Prostate gland (tissue), 2 donors: ENCODE data around the gene A4GNT. TPM values are rescaled to one million over a fixed set of nuclear protein-coding genes. Genes with fewer than 3 reads are reported as not detected.
A peak's percentile ranks its signal among the peaks of the same experiment; 100 is the strongest.

ENCODE experiments used
- DNase-seq: peaks from one replicate; pipeline ENCODE4 v3.0.0-alpha.2; 2019; ENCODE audit warnings: low spot score
- H3K27ac ChIP-seq, 2 donors: fragments of 200-600 bp; sonication (generic); 2 replicates each; pipeline ENCODE4 v1.5.1; 2017 to 2019
- H3K27me3 ChIP-seq: fragments of 200-600 bp; sonication (generic); replicated peaks from 2 replicates; pipeline ENCODE4 v1.5.1; 2019; ENCODE audit not compliant: insufficient read depth
- H3K36me3 ChIP-seq, 2 donors: fragments of 200-600 bp; sonication (generic); 1 replicate in 1 of 2; 2 replicates in 1 of 2; pipeline versions ENCODE4 v1.5.1 to v1.8.1; 2017 to 2019
- H3K4me1 ChIP-seq: fragments of 200-600 bp; sonication (generic); replicated peaks from 2 replicates; pipeline ENCODE4 v1.5.1; 2019
- H3K4me3 ChIP-seq, 2 donors: fragments of 200-600 bp; sonication (generic); 2 replicates each; pipeline ENCODE4 v1.5.1; 2017 to 2019
- H3K9me3 ChIP-seq: fragments of 200-600 bp; sonication (generic); 2 replicates; pipeline ENCODE4 v1.5.1; 2017
- POLR2A ChIP-seq: fragments of 450-650 bp; IDR thresholded peaks from one replicate; pipeline ENCODE4 v1.6.1; 2016; ENCODE audit warnings: antibody characterized with exemption, mild to moderate bottlenecking
- POLR2AphosphoS5 ChIP-seq: sonication (generic); formaldehyde crosslinking; IDR thresholded peaks from one replicate; pipeline ENCODE4 v1.6.1; 2017; ENCODE audit warnings: antibody characterized with exemption
- WGBS: methylation state at CpG from one replicate; pipeline ENCODE4 v1.1.5; 2018; 5-methylcytosine and 5-hydroxymethylcytosine counted together
- intact Hi-C: fragments of 100-400 bp; cut with DNase I; formaldehyde crosslinking; loops from one replicate; pipeline ENCODE4 v1.14.2; 2022
- total RNA-seq, 2 donors: library from RNA; depleted of rRNA; stranded (reverse); fragments of >200 nt; gene quantifications; one replicate each; pipeline ENCODE4 v1.1.0, GENCODE V29; 2016
- TF ChIP-seq, protein P1 (sequence below), 4 experiments: fragments of 200-600 bp in 2 of 4; fragments of 450-650 bp in 2 of 4; sonication (generic) in 2 of 4; IDR thresholded peaks; 1 replicate in 3 of 4; 2 replicates in 1 of 4; pipeline ENCODE4 v1.5.1; 2016 to 2019; ENCODE audit warnings: antibody characterized with exemption in 4 of 4, mild to moderate bottlenecking in 2 of 4, moderate library complexity in 2 of 4

The A4GNT gene
- total RNA-seq: not detected

DNA sequence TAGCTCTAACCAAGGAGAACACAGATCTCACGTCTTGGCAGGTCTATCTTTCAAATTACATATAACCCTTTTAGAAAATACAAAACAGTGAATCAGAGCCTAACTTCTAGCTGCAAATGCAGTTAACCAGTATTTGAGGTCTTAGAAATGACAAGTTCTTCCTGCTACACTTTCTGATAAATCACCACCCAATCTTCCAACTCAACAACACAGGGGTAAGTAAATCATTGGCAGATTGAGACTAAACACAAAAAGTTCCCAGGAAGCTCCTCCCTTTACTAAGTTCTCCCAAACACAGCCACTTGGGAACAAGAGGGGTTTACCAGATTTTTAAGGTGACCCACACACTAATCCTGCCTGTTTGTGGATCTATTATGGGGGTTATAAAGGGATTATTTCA, at the start of gene A4GNT:
A4GNT (minus strand) TSS at position 152 of the 400 bp plus-strand sequence. CDS start 1,134 bp downstream, outside the sequence.
- Histone ChIP-seq H3K36me3 (no peaks in the 10 kb centered on the region), H3K4me3 (no peak within 1 kb of the TSS), H3K27ac (no peak within 1 kb of the TSS), H3K27me3 (no peaks in the 10 kb centered on the region), H3K4me1 (no peaks in the 10 kb centered on the region), H3K9me3 (no peaks in the 10 kb centered on the region)
- WGBS: 72% methylated on average over 1 of the region's 1 CpG
- TF ChIP-seq POLR2A (no peak), POLR2AphosphoS5 (no peak)
- TF ChIP-seq, protein P1, sequence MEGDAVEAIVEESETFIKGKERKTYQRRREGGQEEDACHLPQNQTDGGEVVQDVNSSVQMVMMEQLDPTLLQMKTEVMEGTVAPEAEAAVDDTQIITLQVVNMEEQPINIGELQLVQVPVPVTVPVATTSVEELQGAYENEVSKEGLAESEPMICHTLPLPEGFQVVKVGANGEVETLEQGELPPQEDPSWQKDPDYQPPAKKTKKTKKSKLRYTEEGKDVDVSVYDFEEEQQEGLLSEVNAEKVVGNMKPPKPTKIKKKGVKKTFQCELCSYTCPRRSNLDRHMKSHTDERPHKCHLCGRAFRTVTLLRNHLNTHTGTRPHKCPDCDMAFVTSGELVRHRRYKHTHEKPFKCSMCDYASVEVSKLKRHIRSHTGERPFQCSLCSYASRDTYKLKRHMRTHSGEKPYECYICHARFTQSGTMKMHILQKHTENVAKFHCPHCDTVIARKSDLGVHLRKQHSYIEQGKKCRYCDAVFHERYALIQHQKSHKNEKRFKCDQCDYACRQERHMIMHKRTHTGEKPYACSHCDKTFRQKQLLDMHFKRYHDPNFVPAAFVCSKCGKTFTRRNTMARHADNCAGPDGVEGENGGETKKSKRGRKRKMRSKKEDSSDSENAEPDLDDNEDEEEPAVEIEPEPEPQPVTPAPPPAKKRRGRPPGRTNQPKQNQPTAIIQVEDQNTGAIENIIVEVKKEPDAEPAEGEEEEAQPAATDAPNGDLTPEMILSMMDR (IDR thresholded peaks at IDR 0.05): no peak
- DNase-seq: no peak
- intact Hi-C loops: no loop called here

DNA sequence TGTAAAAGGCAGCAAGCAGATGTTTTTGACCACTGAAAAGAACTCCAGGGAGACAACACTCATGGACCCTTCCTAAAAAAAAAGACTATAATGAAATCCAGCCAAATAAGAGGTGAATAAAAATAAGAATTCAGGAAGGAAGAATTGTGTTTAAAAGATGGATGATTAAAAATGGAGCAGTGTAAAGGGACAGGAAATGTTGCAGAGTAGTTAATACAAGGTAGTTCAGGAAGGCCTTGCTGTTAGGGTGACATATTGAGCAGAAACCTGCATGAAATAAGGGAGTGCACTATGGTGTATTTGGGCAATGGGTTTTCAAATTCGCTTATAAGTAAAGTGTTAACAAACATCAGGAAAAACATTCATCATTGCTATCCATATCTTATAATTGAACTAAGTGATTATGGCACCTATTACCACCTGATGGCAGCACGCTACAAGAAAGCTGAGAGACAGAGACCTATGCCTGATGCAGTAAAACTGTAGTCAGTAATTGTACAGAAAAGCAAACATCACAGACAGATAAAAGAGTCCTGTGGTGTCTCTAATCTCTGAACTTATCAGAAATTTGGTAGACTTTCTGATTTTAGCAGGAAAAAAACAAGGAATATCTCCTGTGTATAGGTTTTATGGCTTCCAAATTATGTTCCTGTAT, 48.3 kb upstream of the A4GNT start:
- H3K27me3 ChIP-seq: no peaks in the 10 kb centered on the region
- H3K9me3 ChIP-seq: no peaks in the 10 kb centered on the region
- H3K4me3 ChIP-seq: no peak overlapping the region
- DNase-seq: peak; percentile 33
- H3K27ac ChIP-seq: no peak overlapping the region
- H3K4me1 ChIP-seq: no peaks in the 10 kb centered on the region
- intact Hi-C loops: loop anchor here (10.0 kb wide), 1 partner anchor 414 kb away; the partner anchor contains the start of gene CEP70
- TF ChIP-seq POLR2A (no peak), POLR2AphosphoS5 (peak; percentile 43)
- TF ChIP-seq, protein P1 (IDR thresholded peaks at IDR 0.05): peak in 3 of 4 experiments; percentile 38 to 57 (median 46)
- H3K36me3 ChIP-seq: no peaks in the 10 kb centered on the region
- 5% methylated on average over 2 of the region's 2 CpGs for WGBS

DNA sequence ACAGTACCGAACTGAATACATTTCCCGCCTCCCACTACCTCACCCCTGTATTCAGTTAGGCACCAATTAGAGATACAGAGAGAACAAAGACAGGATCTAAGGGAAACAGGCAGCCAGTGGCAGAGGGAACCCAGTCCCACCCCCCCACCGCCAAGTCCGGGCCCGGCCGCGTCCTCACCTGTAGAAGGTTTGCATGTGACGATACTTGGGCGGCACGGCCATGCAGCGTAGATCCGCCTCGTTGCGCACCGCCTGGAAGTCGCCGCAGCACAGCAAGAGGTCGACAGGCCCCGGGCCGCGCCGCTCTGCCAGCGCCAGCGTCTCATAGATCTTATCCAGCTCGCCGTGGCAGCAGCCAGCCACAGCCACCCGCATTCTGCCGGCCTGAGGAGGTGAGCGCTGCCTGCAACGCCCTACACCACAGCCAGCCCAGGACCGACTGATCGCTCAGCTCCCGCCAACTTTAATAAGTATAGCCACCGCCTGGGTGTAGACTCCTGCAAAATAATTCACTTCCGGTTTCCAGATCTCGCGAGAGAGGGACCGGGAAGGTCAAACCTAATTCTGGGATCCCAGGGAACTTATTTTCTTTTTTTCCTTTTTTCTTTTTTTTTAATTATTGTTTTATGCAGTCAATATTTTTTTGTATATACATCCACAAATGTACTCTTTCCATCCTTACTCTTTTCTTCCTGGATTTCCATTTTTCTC, 42.4 kb upstream of the A4GNT start, which contains the start of gene DBR1:
DBR1 (minus strand) TSS at position 501 of the 711 bp plus-strand sequence; CDS start at position 375, 126 bp downstream.
- no peaks in the 10 kb centered on the region for H3K27me3 ChIP-seq
- peak within 1 kb of the TSS; percentile 62 to 67 for H3K4me3 ChIP-seq
- intact Hi-C loops: no loop called here
- no peaks in the 10 kb centered on the region for H3K9me3 ChIP-seq
- peak within 1 kb of the TSS; percentile 73 for H3K27ac ChIP-seq
- TF ChIP-seq POLR2AphosphoS5 (peak; percentile 81), POLR2A (peak; percentile 76)
- TF ChIP-seq, protein P1 (IDR thresholded peaks at IDR 0.05): peak in 2 of 4 experiments; percentile 14 to 15
- 1% methylated on average over 23 of the region's 38 CpGs for WGBS
- no peaks in the 10 kb centered on the region for H3K36me3 ChIP-seq
- DNase-seq: peak; percentile 83
- H3K4me1 ChIP-seq: no peaks in the 10 kb centered on the region

- WGBS: 55% methylated on average over 13 of the region's 13 CpGs
- intact Hi-C loops: no loop called here
- peak overlapping the region; percentile 62 to 67 for H3K4me3 ChIP-seq
- no peak for DNase-seq
- H3K27ac ChIP-seq: peak overlapping the region; percentile 73
- no peaks in the 10 kb centered on the region for H3K9me3 ChIP-seq
- no peaks in the 10 kb centered on the region for H3K4me1 ChIP-seq
- TF ChIP-seq POLR2A: no peak
- no peak for TF ChIP-seq POLR2AphosphoS5
- TF ChIP-seq, protein P1 (IDR thresholded peaks at IDR 0.05): no peak
- H3K27me3 ChIP-seq: no peaks in the 10 kb centered on the region
- no peaks in the 10 kb centered on the region for H3K36me3 ChIP-seq
Observed at GRCh38 chr3:138173769-138174420, 41.7 kb upstream of the A4GNT start.
